Measurements from ENCODE around the gene C2orf78. TPM values are rescaled to one million over a fixed set of nuclear protein-coding genes. Genes with fewer than 3 reads are reported as not detected.
A peak's percentile ranks its signal among the peaks of the same experiment; 100 is the strongest.

The C2orf78 gene
- total RNA-seq, 1 donor from 2014 or later, result not detected

DNA sequence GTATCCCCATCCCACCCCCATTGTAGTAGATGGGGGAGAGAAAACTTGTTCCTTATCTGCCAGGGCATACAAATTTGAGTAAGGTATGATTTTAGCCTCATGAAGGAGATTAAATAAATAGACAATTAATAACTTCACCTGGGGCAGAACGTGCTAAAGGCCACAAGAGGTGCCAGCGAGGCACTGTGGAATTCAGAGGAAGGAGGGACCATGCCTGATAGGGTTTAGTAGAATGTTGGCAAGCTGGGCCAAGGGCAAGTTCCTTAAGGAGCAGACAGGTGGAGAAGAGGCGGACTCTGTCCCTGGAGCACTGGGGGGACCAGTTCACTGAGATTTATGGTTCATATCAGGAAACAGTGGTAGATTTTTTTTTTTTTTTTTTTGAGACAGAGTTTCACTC lies 67.3 kb downstream of the C2orf78 start:
- TF ChIP-seq, protein P1, sequence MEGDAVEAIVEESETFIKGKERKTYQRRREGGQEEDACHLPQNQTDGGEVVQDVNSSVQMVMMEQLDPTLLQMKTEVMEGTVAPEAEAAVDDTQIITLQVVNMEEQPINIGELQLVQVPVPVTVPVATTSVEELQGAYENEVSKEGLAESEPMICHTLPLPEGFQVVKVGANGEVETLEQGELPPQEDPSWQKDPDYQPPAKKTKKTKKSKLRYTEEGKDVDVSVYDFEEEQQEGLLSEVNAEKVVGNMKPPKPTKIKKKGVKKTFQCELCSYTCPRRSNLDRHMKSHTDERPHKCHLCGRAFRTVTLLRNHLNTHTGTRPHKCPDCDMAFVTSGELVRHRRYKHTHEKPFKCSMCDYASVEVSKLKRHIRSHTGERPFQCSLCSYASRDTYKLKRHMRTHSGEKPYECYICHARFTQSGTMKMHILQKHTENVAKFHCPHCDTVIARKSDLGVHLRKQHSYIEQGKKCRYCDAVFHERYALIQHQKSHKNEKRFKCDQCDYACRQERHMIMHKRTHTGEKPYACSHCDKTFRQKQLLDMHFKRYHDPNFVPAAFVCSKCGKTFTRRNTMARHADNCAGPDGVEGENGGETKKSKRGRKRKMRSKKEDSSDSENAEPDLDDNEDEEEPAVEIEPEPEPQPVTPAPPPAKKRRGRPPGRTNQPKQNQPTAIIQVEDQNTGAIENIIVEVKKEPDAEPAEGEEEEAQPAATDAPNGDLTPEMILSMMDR (IDR thresholded peaks at IDR 0.05), result peak; percentile 37

DNA sequence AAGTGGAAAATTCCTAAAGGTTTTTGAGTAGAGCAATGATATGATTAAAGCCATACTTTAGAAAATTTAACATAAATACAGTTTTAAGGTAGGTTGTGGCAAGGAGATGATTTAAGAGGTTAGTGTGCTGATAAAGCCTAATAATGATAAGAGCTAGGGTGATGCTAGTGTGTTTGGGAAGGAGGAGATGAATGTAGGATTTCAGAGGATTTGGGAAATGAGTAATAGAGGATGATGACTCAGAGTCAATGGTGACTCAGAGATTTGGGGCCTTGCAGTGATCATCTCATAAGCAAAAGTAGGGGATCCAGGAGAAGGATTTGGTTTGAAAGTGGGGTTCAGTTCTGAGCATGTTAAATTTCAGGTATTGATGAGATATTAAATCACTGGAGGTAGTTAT lies 68.0 kb downstream of the C2orf78 start:
- H3K27me3 Mint-ChIP-seq (ENCODE audit: low read depth), result no peaks in the 10 kb centered on the region
- H3K9me3 Mint-ChIP-seq (ENCODE audit: low read depth), result no peaks in the 10 kb centered on the region
- H3K4me3 Mint-ChIP-seq (ENCODE audit: unreplicated experiment), result no peak overlapping the region
- H3K27ac Mint-ChIP-seq (ENCODE audit: unreplicated experiment), result no peak overlapping the region
- DNase-seq (ENCODE audit: low spot score), result no peak
- TF ChIP-seq, protein P1 (IDR thresholded peaks at IDR 0.05), result no peak
- peaks cover 38% of the 10 kb centered on the region for H3K36me3 Mint-ChIP-seq (ENCODE audit: low read depth)
- H3K4me1 Mint-ChIP-seq (ENCODE audit: low read depth), result peaks cover 22% of the 10 kb centered on the region

More for the DNA sequence above, 67.3 kb downstream of the C2orf78 start:
- Mint-ChIP-seq H3K4me1 (ENCODE audit: low read depth) (peaks cover 22% of the 10 kb centered on the region), H3K9me3 (ENCODE audit: low read depth) (no peaks in the 10 kb centered on the region), H3K27me3 (ENCODE audit: low read depth) (no peaks in the 10 kb centered on the region), H3K4me3 (ENCODE audit: unreplicated experiment) (no peak overlapping the region), H3K27ac (ENCODE audit: unreplicated experiment) (no peak overlapping the region), H3K36me3 (ENCODE audit: low read depth) (peaks cover 34% of the 10 kb centered on the region)
- DNase-seq (ENCODE audit: low spot score), result no peak

DNA sequence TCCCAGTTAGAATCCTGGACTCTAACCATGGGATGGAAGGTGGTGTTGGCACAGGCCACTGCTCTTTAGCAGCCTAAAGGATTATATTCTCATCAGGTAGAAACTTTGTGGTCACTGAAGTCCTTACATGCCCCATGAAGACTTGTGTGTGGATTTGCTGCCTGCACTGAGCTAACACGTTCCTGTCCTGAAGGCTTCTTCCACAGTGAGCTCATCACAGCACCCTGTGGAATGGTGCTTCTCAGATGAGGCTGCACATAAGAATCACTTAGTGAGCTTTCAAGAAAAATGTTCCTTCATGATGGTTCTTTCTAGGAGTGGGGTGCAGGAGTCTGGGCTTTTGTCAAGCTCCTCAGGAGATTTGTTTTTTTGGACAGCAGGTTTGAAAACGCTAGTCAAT lies 71.5 kb downstream of the C2orf78 start:
- no peaks in the 10 kb centered on the region for H3K27me3 Mint-ChIP-seq (ENCODE audit: low read depth)
- no peak for DNase-seq (ENCODE audit: low spot score)
- H3K9me3 Mint-ChIP-seq (ENCODE audit: low read depth), result no peaks in the 10 kb centered on the region
- H3K4me3 Mint-ChIP-seq (ENCODE audit: unreplicated experiment), result no peak overlapping the region
- TF ChIP-seq, protein P1 (IDR thresholded peaks at IDR 0.05), result no peak
- peaks cover 32% of the 10 kb centered on the region for H3K36me3 Mint-ChIP-seq (ENCODE audit: low read depth)
- no peak overlapping the region for H3K27ac Mint-ChIP-seq (ENCODE audit: unreplicated experiment)
- H3K4me1 Mint-ChIP-seq (ENCODE audit: low read depth), result peaks cover 16% of the 10 kb centered on the region

DNA sequence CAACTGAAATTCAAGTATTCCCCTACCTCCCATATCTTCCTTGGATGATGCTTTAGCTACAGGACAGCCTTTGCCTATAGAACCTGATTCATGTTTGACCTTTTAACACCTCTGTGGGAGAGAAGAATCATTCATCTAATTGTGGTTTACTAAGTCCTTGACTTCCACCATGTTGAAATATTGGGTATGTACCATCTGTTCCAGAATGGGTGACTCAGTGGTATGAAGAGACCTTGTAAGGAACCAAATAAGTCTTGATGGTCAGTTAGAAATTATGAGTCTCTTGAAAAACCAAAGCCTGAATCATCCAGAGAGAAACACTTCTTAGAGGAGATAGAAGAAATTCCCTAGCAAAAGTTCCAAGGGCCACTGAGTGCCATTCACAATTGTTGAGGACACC lies 72.2 kb downstream of the C2orf78 start:
- Mint-ChIP-seq H3K27me3 (ENCODE audit: low read depth) (no peaks in the 10 kb centered on the region), H3K27ac (ENCODE audit: unreplicated experiment) (no peak overlapping the region), H3K36me3 (ENCODE audit: low read depth) (peaks cover 31% of the 10 kb centered on the region), H3K4me3 (ENCODE audit: unreplicated experiment) (no peak overlapping the region), H3K4me1 (ENCODE audit: low read depth) (peaks cover 18% of the 10 kb centered on the region), H3K9me3 (ENCODE audit: low read depth) (no peaks in the 10 kb centered on the region)
- TF ChIP-seq, protein P1 (IDR thresholded peaks at IDR 0.05), result no peak
- no peak for DNase-seq (ENCODE audit: low spot score)

DNA sequence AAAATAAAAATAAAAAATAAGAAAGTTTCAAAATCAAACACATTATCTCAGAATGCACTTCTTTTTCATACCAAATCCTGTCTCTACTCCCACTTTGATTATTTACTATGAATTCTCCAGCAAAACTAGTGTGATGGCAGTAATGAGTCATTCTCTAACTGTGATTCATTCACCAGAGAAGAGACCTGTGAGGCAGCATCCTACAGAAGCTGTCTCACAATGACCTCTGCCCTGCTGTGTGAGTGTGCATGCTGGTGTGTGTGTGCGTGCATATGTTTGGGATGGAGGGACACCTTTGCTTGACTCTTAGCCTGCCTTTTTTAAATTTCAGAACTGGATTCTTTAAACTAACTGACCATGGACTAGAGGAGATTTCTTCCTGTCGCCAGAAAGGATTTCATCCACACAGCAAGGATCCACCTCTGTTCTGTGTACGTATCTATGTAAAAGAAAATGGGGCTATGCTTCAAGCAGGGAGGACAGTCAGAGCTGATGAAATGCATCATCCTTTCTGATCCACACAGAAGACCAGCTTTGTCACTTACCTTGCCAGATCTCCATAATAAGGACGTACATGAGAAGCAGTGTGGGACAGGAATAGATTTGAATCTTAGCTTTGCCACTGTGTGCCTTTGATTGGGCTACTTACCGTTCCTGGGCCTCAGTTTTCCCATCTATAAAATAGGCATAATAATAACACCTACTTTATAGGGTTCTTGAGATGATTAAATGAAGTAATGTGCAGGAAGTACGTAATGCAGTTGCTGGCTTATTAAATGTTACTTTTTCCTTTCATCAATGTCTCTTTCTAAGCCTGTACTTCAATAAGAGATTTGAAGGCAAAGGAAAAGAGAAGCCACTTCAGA lies 76.0 kb downstream of the C2orf78 start:
- TF ChIP-seq, protein P1 (IDR thresholded peaks at IDR 0.05), result no peak
- DNase-seq (ENCODE audit: low spot score), result no peak
- peaks cover 38% of the 10 kb centered on the region for H3K36me3 Mint-ChIP-seq (ENCODE audit: low read depth)
- H3K4me1 Mint-ChIP-seq (ENCODE audit: low read depth), result peaks cover 31% of the 10 kb centered on the region
- no peaks in the 10 kb centered on the region for H3K27me3 Mint-ChIP-seq (ENCODE audit: low read depth)
- peak overlapping the region; percentile 89 for H3K27ac Mint-ChIP-seq (ENCODE audit: unreplicated experiment)
- H3K4me3 Mint-ChIP-seq (ENCODE audit: unreplicated experiment), result no peak overlapping the region
- H3K9me3 Mint-ChIP-seq (ENCODE audit: low read depth), result no peaks in the 10 kb centered on the region

Measured in chondrocyte (in vitro differentiated cells).